GM23338 (cell line): ENCODE data around the gene SRSF4. TPM values are rescaled to one million over a fixed set of nuclear protein-coding genes. Genes with fewer than 3 reads are reported as not detected.

Experiments
- ATAC-seq: fragments of 200-7000 bp; cut with Tn5 transposase; 3 replicates; pipeline ENCODE4 v1.9.1; 2020
- DNase-seq: peaks from one replicate; pipeline ENCODE4 v3.0.0-alpha.2; 2015; ENCODE audit warnings: low spot score
- H2AFZ ChIP-seq: fragments of 200-600 bp; sonication (generic); 2 replicates; pipeline ENCODE4 v1.8.0; 2016; ENCODE audit warnings: antibody characterized with exemption, mild to moderate bottlenecking, moderate library complexity
- H3F3A ChIP-seq: fragments of 200-600 bp; sonication (generic); replicated peaks from 2 replicates; pipeline ENCODE4 v1.8.0; 2017; ENCODE audit warnings: antibody characterized with exemption, mixed run types, low read depth
- H3K27ac ChIP-seq: fragments of 200-600 bp; sonication (generic); 2 replicates; pipeline ENCODE4 v1.6.1; 2016; ENCODE audit warnings: low read depth
- H3K27me3 ChIP-seq: fragments of 200-600 bp; sonication (generic); 2 replicates; pipeline ENCODE4 v1.8.0; 2016; ENCODE audit warnings: mild to moderate bottlenecking, mixed run types, moderate library complexity; ENCODE audit not compliant: insufficient read depth
- H3K36me3 ChIP-seq: fragments of 200-600 bp; sonication (generic); 2 replicates; pipeline ENCODE4 v1.8.0; 2016; ENCODE audit warnings: mild to moderate bottlenecking; ENCODE audit not compliant: insufficient read depth
- H3K4me1 ChIP-seq: fragments of 200-600 bp; sonication (generic); 2 replicates; pipeline ENCODE4 v1.8.0; 2016; ENCODE audit warnings: mild to moderate bottlenecking, moderate library complexity; ENCODE audit not compliant: insufficient read depth
- H3K4me2 ChIP-seq: fragments of 200-600 bp; sonication (generic); 2 replicates; pipeline ENCODE4 v1.7.1; 2017; ENCODE audit warnings: mixed run types
- H3K4me3 ChIP-seq: fragments of 200-600 bp; sonication (generic); 2 replicates; pipeline ENCODE4 v1.6.1; 2016; ENCODE audit warnings: mixed run types
- H3K79me2 ChIP-seq: fragments of 200-600 bp; sonication (generic); replicated peaks from 2 replicates; pipeline ENCODE4 v1.8.0; 2017; ENCODE audit warnings: mild to moderate bottlenecking; ENCODE audit not compliant: insufficient read depth
- H3K9me2 ChIP-seq: fragments of 200-600 bp; sonication (generic); 2 replicates; pipeline ENCODE4 v1.8.0; 2017; ENCODE audit not compliant: insufficient read depth
- H4K20me1 ChIP-seq: fragments of 200-600 bp; sonication (generic); replicated peaks from 2 replicates; pipeline ENCODE4 v1.8.0; 2017; ENCODE audit warnings: mild to moderate bottlenecking; ENCODE audit not compliant: insufficient read depth
- H3K27ac Mint-ChIP-seq: 2 replicates; pipeline ENCODE4 v1.8.0; 2020; ENCODE audit warnings: inconsistent platforms, mild to moderate bottlenecking, moderate library complexity, mixed read lengths
- H3K27me3 Mint-ChIP-seq: 3 replicates; pipeline ENCODE4 v1.8.0; 2022; ENCODE audit warnings: low read depth, mild to moderate bottlenecking, moderate library complexity, mixed read lengths, inconsistent platforms; ENCODE audit not compliant: insufficient read depth, poor library complexity
- H3K36me3 Mint-ChIP-seq: 3 replicates; pipeline ENCODE4 v1.8.0; 2021; ENCODE audit warnings: low read depth, mild to moderate bottlenecking, inconsistent platforms, moderate library complexity, mixed read lengths
- H3K4me1 Mint-ChIP-seq: 3 replicates; pipeline ENCODE4 v1.8.0; 2020; ENCODE audit warnings: mild to moderate bottlenecking, inconsistent platforms, mixed read lengths
- H3K4me3 Mint-ChIP-seq: 3 replicates; pipeline ENCODE4 v1.8.0; 2021; ENCODE audit warnings: moderate library complexity, mild to moderate bottlenecking, inconsistent platforms, mixed read lengths
- H3K9me3 Mint-ChIP-seq: 3 replicates; pipeline ENCODE4 v1.8.0; 2020; ENCODE audit warnings: moderate library complexity, mild to moderate bottlenecking, inconsistent platforms, mixed read lengths
- CREB1 ChIP-seq: fragments of 250-450 bp; sonication (Bioruptor Pico); IDR thresholded peaks from 2 replicates; pipeline ENCODE4 v1.5.0; 2020; ENCODE audit warnings: low read depth, mild to moderate bottlenecking, moderate library complexity
- EZH2 ChIP-seq: fragments of 200-600 bp; sonication (generic); IDR thresholded peaks from one replicate; pipeline ENCODE4 v1.8.0; 2017; ENCODE audit warnings: antibody characterized with exemption, mild to moderate bottlenecking, low read depth; ENCODE audit not compliant: unreplicated experiment
- EZH2phosphoT487 ChIP-seq: fragments of 200-600 bp; sonication (generic); IDR thresholded peaks from one replicate; pipeline ENCODE4 v1.8.1; 2018; ENCODE audit warnings: antibody characterized with exemption; ENCODE audit not compliant: unreplicated experiment
- JUNB ChIP-seq: IDR thresholded peaks from one replicate; pipeline ENCODE4 v1.6.1; 2016; ENCODE audit warnings: antibody characterized with exemption; ENCODE audit not compliant: unreplicated experiment
- NANOG ChIP-seq: IDR thresholded peaks from 2 replicates; pipeline ENCODE4 v1.6.1; 2016; ENCODE audit warnings: antibody characterized with exemption, borderline replicate concordance
- POLR2AphosphoS5 ChIP-seq: IDR thresholded peaks from 2 replicates; pipeline ENCODE4 v1.6.1; 2016; ENCODE audit warnings: antibody characterized with exemption, low read depth
- STAT1 ChIP-seq: IDR thresholded peaks from one replicate; pipeline ENCODE4 v1.6.1; 2016; ENCODE audit warnings: antibody characterized with exemption; ENCODE audit not compliant: unreplicated experiment
- ZNF114 ChIP-seq: fragments of 250-450 bp; sonication (Bioruptor Pico); IDR thresholded peaks from 2 replicates; pipeline ENCODE4 v1.5.0; 2020; ENCODE audit warnings: mild to moderate bottlenecking, moderate library complexity
- ZNF331 ChIP-seq: fragments of 250-450 bp; sonication (Bioruptor Pico); IDR thresholded peaks from 2 replicates; pipeline ENCODE4 v1.5.0; 2020; ENCODE audit warnings: low read depth, mild to moderate bottlenecking, moderate library complexity
- polyA plus RNA-seq: library from polyadenylated mRNA; unstranded; fragments of >200 nt; fragmentation: Nextera tagmentation; extraction: Ambion mirVana; gene quantifications from 2 replicates; pipeline ENCODE4 v1.2.1, GENCODE V29; 2016
- total RNA-seq: library from RNA; depleted of rRNA; stranded (reverse); fragments of >200 nt; shearing (Covaris generic); gene quantifications from 2 replicates; pipeline ENCODE4 v1.2.3, GENCODE V29; 2014
- TF ChIP-seq, protein P1 (sequence below): IDR thresholded peaks from 2 replicates; pipeline ENCODE4 v1.6.1; 2016; ENCODE audit warnings: antibody characterized with exemption
- TF ChIP-seq, protein P2 (sequence below): fragments of 250-450 bp; sonication (Bioruptor Pico); IDR thresholded peaks from 2 replicates; pipeline ENCODE4 v1.5.0; 2020; ENCODE audit warnings: mild to moderate bottlenecking, moderate library complexity
- TF ChIP-seq, protein P3 (sequence below), 2 experiments: fragments of 200-600 bp in 1 of 2; sonication (generic) in 1 of 2; conservative IDR thresholded peaks; 2 replicates each; pipeline versions ENCODE4 v1.5.1 to v1.6.1; 2016 to 2017; ENCODE audit warnings: antibody characterized with exemption in 2 of 2, low read depth in 2 of 2, mild to moderate bottlenecking in 2 of 2, moderate library complexity in 1 of 2
- TF ChIP-seq, protein P4 (sequence below): IDR thresholded peaks from one replicate; pipeline ENCODE4 v1.6.1; 2018; ENCODE audit warnings: antibody characterized with exemption; ENCODE audit not compliant: unreplicated experiment

SRSF4 gene
- total and polyA plus RNA-seq, 2 experiments from 2014 or later, result 58.4 to 98.3 TPM

DNA sequence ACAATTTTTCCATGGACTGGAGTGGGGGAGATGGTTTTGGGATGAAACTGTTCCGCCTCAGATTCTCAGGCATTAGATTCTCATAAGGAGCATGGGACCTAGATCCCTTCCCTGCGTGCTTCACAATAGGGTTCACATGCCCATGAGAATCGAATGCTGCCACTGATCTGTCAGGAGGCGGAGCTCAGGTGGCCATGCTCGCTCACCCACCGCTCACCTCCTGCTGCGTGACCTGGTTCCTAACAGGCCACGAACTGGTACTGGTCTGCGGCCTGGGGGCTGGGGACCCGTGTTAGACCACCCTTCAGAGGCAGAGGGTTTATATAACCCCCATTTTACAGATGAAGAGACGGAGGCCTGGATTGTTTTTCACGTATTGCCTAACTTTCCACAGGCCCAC, 16.3 kb upstream of the SRSF4 start:
- DNase-seq (no peak), ATAC-seq (no peak)
- Histone ChIP-seq H3K4me1 (no peaks in the 10 kb centered on the region), H2AFZ (no peak overlapping the region), H3K79me2 (no peaks in the 10 kb centered on the region), H3K36me3 (peaks cover 5% of the 10 kb centered on the region), H3K4me3 (no peak overlapping the region), H3K27me3 (no peaks in the 10 kb centered on the region), H3K27ac (no peak overlapping the region), H3F3A (peaks cover 3% of the 10 kb centered on the region; the same call in 1 of the 2 replicates), H4K20me1 (no peaks in the 10 kb centered on the region), H3K9me2 (no peaks in the 10 kb centered on the region), H3K4me2 (no peak overlapping the region)
- Mint-ChIP-seq H3K27ac (no peak overlapping the region; the same call in 1 of the 2 replicates), H3K27me3 (peaks cover 10% of the 10 kb centered on the region), H3K36me3 (peaks cover 48% of the 10 kb centered on the region), H3K4me1 (peaks cover 11% of the 10 kb centered on the region), H3K4me3 (no peak overlapping the region), H3K9me3 (no peaks in the 10 kb centered on the region)
- TF ChIP-seq, protein P1, sequence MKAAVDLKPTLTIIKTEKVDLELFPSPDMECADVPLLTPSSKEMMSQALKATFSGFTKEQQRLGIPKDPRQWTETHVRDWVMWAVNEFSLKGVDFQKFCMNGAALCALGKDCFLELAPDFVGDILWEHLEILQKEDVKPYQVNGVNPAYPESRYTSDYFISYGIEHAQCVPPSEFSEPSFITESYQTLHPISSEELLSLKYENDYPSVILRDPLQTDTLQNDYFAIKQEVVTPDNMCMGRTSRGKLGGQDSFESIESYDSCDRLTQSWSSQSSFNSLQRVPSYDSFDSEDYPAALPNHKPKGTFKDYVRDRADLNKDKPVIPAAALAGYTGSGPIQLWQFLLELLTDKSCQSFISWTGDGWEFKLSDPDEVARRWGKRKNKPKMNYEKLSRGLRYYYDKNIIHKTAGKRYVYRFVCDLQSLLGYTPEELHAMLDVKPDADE, result no peak
- TF ChIP-seq POLR2AphosphoS5 (no peak), STAT1 (no peak), ZNF331 (CRISPR knock-in tag) (no peak), EZH2phosphoT487 (no peak), EZH2 (no peak), NANOG (no peak), JUNB (no peak), ZNF114 (CRISPR knock-in tag) (no peak), CREB1 (no peak)
- TF ChIP-seq, protein P2, sequence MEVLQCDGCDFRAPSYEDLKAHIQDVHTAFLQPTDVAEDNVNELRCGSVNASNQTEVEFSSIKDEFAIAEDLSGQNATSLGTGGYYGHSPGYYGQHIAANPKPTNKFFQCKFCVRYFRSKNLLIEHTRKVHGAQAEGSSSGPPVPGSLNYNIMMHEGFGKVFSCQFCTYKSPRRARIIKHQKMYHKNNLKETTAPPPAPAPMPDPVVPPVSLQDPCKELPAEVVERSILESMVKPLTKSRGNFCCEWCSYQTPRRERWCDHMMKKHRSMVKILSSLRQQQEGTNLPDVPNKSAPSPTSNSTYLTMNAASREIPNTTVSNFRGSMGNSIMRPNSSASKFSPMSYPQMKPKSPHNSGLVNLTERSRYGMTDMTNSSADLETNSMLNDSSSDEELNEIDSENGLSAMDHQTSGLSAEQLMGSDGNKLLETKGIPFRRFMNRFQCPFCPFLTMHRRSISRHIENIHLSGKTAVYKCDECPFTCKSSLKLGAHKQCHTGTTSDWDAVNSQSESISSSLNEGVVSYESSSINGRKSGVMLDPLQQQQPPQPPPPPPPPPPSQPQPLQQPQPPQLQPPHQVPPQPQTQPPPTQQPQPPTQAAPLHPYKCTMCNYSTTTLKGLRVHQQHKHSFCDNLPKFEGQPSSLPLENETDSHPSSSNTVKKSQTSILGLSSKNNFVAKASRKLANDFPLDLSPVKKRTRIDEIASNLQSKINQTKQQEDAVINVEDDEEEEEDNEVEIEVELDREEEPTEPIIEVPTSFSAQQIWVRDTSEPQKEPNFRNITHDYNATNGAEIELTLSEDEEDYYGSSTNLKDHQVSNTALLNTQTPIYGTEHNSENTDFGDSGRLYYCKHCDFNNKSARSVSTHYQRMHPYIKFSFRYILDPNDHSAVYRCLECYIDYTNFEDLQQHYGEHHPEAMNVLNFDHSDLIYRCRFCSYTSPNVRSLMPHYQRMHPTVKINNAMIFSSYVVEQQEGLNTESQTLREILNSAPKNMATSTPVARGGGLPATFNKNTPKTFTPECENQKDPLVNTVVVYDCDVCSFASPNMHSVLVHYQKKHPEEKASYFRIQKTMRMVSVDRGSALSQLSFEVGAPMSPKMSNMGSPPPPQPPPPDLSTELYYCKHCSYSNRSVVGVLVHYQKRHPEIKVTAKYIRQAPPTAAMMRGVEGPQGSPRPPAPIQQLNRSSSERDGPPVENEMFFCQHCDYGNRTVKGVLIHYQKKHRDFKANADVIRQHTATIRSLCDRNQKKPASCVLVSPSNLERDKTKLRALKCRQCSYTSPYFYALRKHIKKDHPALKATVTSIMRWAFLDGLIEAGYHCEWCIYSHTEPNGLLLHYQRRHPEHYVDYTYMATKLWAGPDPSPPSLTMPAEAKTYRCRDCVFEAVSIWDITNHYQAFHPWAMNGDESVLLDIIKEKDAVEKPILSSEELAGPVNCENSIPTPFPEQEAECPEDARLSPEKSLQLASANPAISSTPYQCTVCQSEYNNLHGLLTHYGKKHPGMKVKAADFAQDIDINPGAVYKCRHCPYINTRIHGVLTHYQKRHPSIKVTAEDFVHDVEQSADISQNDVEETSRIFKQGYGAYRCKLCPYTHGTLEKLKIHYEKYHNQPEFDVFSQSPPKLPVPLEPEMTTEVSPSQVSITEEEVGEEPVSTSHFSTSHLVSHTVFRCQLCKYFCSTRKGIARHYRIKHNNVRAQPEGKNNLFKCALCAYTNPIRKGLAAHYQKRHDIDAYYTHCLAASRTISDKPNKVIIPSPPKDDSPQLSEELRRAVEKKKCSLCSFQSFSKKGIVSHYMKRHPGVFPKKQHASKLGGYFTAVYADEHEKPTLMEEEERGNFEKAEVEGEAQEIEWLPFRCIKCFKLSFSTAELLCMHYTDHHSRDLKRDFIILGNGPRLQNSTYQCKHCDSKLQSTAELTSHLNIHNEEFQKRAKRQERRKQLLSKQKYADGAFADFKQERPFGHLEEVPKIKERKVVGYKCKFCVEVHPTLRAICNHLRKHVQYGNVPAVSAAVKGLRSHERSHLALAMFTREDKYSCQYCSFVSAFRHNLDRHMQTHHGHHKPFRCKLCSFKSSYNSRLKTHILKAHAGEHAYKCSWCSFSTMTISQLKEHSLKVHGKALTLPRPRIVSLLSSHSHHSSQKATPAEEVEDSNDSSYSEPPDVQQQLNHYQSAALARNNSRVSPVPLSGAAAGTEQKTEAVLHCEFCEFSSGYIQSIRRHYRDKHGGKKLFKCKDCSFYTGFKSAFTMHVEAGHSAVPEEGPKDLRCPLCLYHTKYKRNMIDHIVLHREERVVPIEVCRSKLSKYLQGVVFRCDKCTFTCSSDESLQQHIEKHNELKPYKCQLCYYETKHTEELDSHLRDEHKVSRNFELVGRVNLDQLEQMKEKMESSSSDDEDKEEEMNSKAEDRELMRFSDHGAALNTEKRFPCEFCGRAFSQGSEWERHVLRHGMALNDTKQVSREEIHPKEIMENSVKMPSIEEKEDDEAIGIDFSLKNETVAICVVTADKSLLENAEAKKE (CRISPR knock-in tag), result no peak
- TF ChIP-seq, protein P3, sequence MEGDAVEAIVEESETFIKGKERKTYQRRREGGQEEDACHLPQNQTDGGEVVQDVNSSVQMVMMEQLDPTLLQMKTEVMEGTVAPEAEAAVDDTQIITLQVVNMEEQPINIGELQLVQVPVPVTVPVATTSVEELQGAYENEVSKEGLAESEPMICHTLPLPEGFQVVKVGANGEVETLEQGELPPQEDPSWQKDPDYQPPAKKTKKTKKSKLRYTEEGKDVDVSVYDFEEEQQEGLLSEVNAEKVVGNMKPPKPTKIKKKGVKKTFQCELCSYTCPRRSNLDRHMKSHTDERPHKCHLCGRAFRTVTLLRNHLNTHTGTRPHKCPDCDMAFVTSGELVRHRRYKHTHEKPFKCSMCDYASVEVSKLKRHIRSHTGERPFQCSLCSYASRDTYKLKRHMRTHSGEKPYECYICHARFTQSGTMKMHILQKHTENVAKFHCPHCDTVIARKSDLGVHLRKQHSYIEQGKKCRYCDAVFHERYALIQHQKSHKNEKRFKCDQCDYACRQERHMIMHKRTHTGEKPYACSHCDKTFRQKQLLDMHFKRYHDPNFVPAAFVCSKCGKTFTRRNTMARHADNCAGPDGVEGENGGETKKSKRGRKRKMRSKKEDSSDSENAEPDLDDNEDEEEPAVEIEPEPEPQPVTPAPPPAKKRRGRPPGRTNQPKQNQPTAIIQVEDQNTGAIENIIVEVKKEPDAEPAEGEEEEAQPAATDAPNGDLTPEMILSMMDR (conservative IDR thresholded peaks at IDR 0.05; ENCODE audit: low read depth in 2 of 2), result no peak
- TF ChIP-seq, protein P4, sequence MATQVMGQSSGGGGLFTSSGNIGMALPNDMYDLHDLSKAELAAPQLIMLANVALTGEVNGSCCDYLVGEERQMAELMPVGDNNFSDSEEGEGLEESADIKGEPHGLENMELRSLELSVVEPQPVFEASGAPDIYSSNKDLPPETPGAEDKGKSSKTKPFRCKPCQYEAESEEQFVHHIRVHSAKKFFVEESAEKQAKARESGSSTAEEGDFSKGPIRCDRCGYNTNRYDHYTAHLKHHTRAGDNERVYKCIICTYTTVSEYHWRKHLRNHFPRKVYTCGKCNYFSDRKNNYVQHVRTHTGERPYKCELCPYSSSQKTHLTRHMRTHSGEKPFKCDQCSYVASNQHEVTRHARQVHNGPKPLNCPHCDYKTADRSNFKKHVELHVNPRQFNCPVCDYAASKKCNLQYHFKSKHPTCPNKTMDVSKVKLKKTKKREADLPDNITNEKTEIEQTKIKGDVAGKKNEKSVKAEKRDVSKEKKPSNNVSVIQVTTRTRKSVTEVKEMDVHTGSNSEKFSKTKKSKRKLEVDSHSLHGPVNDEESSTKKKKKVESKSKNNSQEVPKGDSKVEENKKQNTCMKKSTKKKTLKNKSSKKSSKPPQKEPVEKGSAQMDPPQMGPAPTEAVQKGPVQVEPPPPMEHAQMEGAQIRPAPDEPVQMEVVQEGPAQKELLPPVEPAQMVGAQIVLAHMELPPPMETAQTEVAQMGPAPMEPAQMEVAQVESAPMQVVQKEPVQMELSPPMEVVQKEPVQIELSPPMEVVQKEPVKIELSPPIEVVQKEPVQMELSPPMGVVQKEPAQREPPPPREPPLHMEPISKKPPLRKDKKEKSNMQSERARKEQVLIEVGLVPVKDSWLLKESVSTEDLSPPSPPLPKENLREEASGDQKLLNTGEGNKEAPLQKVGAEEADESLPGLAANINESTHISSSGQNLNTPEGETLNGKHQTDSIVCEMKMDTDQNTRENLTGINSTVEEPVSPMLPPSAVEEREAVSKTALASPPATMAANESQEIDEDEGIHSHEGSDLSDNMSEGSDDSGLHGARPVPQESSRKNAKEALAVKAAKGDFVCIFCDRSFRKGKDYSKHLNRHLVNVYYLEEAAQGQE, result no peak
